Panc1 (cell line): ENCODE measurements around the gene ATXN2. TPM values are rescaled to one million over a fixed set of nuclear protein-coding genes. Genes with fewer than 3 reads are reported as not detected.

Source experiments
- ATAC-seq: fragments of 200-7000 bp; cut with Tn5 transposase; 2 replicates; pipeline ENCODE4 v1.9.1; 2020; ENCODE audit warnings: mild to moderate bottlenecking, moderate library complexity
- BruUV-seq: library from RNA; stranded (reverse); fragments of 400-500 nt; replicated peaks from 2 replicates; lab custom pipeline; 2021; lab: Mats Ljungman, UMichigan
- CTCF ChIA-PET: fragments of 300-600 bp; sonication (Branson Sonifier 250); formaldehyde crosslinking; loops from one replicate; lab custom pipeline; 2022; ENCODE audit warnings: antibody characterized with exemption; lab: Charles Lee
- POLR2A ChIA-PET: fragments of 300-600 bp; sonication (Branson Sonifier 250); formaldehyde crosslinking; loops from one replicate; lab custom pipeline; 2022; ENCODE audit warnings: antibody characterized with exemption; lab: Charles Lee
- DNase-seq: peaks from one replicate; pipeline ENCODE4 v3.0.0-alpha.2; 2010; ENCODE audit warnings: low read depth, low spot score
- H3K27ac ChIP-seq: 2 replicates; pipeline ENCODE4 v1.5.1; 2011; ENCODE audit warnings: mild to moderate bottlenecking, low read length, inconsistent platforms
- H3K27me3 ChIP-seq: fragments of 200-500 bp; sonication (Bioruptor generic); 2 replicates; pipeline ENCODE4 v1.6.0; 2014; ENCODE audit warnings: low read length, inconsistent platforms; ENCODE audit not compliant: control insufficient read depth, insufficient read depth
- H3K36me3 ChIP-seq: fragments of 200-500 bp; sonication (Bioruptor generic); 2 replicates; pipeline ENCODE4 v1.5.1; 2014; ENCODE audit warnings: inconsistent platforms, mild to moderate bottlenecking, low read length, moderate library complexity; ENCODE audit not compliant: control insufficient read depth, insufficient read depth
- H3K4me1 ChIP-seq: 2 replicates; pipeline ENCODE4 v1.5.1; 2011; ENCODE audit warnings: inconsistent platforms, mild to moderate bottlenecking, low read length, moderate library complexity; ENCODE audit not compliant: control insufficient read depth, insufficient read depth
- H3K4me3 ChIP-seq, 2 experiments: 2 replicates each; pipeline ENCODE4 v1.5.1; 2011 to 2012; ENCODE audit warnings: low read depth in 2 of 2, low read length in 2 of 2, mild to moderate bottlenecking in 2 of 2, inconsistent platforms in 1 of 2, moderate library complexity in 1 of 2
- H3K9me3 ChIP-seq: fragments of 200-500 bp; sonication (Bioruptor generic); 2 replicates; pipeline ENCODE4 v1.5.1; 2014; ENCODE audit warnings: low read depth, mild to moderate bottlenecking, inconsistent platforms, low read length, moderate library complexity; ENCODE audit not compliant: control insufficient read depth, insufficient read depth
- POLR2AphosphoS5 ChIP-seq: IDR thresholded peaks from 2 replicates; pipeline ENCODE4 v1.6.1; 2012; ENCODE audit warnings: mild to moderate bottlenecking, low read depth, low read length, moderate library complexity
- SIN3A ChIP-seq: IDR thresholded peaks from 2 replicates; pipeline ENCODE4 v1.6.1; 2012; ENCODE audit warnings: low read depth, mild to moderate bottlenecking, low read length, moderate library complexity, borderline replicate concordance; ENCODE audit not compliant: insufficient read depth
- TCF7L2 ChIP-seq: IDR thresholded peaks from 2 replicates; pipeline ENCODE4 v1.6.1; 2011; ENCODE audit warnings: mild to moderate bottlenecking, low read depth, low read length, inconsistent platforms
- in situ Hi-C: cut with HindIII; loops from 2 replicates; pipeline ENCODE4 v1.10.0; 2016; ENCODE audit warnings: low sequenced_read_pairs, low pct_unique_long_range_greater_than_20kb
- intact Hi-C: fragments of 100-400 bp; cut with micrococcal nuclease; formaldehyde crosslinking; loops from one replicate; pipeline ENCODE4 v1.10.0; 2022; ENCODE audit not compliant: unreplicated experiment
- total RNA-seq: library from RNA; stranded (reverse); gene quantifications from one replicate; pipeline ENCODE4 v1.2.1, GENCODE V29; 2021; ENCODE audit not compliant: unreplicated experiment
- TF ChIP-seq, protein P1 (sequence below): fragments of 450-650 bp; IDR thresholded peaks from 2 replicates; pipeline ENCODE4 v1.5.1; 2017; ENCODE audit warnings: mild to moderate bottlenecking
- TF ChIP-seq, protein P2 (sequence below), 2 experiments: IDR thresholded peaks; 2 replicates each; pipeline ENCODE4 v1.6.1; 2011 to 2012; ENCODE audit warnings: low read depth in 2 of 2, control low read depth in 1 of 2, low read length in 1 of 2, mild to moderate bottlenecking in 1 of 2, moderate library complexity in 1 of 2; ENCODE audit not compliant: insufficient read depth in 1 of 2

Gene ATXN2
- total RNA-seq, 1 experiment from 2014 or later, result 77.6 TPM

DNA sequence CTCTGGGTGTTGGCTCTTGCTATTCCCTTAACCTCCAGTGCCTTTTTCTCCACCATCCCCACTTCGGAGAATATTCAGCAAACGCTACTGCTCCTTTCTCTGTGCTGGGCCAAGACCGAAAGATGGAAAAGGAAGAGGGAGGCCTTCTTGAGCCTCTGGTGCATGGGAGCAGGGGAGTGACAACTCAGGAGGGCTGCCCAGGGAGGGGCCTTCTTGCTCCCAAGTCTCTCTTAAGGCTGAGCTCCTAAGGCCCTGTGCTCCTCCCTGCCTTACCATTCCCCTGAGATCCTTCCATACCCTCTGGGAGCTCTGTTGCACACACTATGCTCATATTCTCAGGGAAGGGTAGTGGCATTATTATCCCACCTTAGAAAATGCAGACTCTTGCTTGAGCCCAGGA lies 158.5 kb downstream of the ATXN2 start:
- Histone ChIP-seq H3K4me3 (no peak overlapping the region), H3K27me3 (no peaks in the 10 kb centered on the region), H3K36me3 (no peaks in the 10 kb centered on the region), H3K27ac (peak overlapping the region; percentile 49; the same call in 1 of the 2 replicates), H3K9me3 (no peaks in the 10 kb centered on the region), H3K4me1 (peaks cover 69% of the 10 kb centered on the region)
- POLR2A ChIA-PET, result no interaction called here
- no peak for DNase-seq
- no peak for ATAC-seq
- BruUV-seq, result no TSS peak
- TF ChIP-seq SIN3A (no peak), POLR2AphosphoS5 (no peak), TCF7L2 (no peak)
- TF ChIP-seq, protein P1, sequence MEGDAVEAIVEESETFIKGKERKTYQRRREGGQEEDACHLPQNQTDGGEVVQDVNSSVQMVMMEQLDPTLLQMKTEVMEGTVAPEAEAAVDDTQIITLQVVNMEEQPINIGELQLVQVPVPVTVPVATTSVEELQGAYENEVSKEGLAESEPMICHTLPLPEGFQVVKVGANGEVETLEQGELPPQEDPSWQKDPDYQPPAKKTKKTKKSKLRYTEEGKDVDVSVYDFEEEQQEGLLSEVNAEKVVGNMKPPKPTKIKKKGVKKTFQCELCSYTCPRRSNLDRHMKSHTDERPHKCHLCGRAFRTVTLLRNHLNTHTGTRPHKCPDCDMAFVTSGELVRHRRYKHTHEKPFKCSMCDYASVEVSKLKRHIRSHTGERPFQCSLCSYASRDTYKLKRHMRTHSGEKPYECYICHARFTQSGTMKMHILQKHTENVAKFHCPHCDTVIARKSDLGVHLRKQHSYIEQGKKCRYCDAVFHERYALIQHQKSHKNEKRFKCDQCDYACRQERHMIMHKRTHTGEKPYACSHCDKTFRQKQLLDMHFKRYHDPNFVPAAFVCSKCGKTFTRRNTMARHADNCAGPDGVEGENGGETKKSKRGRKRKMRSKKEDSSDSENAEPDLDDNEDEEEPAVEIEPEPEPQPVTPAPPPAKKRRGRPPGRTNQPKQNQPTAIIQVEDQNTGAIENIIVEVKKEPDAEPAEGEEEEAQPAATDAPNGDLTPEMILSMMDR, result no peak
- TF ChIP-seq, protein P2, sequence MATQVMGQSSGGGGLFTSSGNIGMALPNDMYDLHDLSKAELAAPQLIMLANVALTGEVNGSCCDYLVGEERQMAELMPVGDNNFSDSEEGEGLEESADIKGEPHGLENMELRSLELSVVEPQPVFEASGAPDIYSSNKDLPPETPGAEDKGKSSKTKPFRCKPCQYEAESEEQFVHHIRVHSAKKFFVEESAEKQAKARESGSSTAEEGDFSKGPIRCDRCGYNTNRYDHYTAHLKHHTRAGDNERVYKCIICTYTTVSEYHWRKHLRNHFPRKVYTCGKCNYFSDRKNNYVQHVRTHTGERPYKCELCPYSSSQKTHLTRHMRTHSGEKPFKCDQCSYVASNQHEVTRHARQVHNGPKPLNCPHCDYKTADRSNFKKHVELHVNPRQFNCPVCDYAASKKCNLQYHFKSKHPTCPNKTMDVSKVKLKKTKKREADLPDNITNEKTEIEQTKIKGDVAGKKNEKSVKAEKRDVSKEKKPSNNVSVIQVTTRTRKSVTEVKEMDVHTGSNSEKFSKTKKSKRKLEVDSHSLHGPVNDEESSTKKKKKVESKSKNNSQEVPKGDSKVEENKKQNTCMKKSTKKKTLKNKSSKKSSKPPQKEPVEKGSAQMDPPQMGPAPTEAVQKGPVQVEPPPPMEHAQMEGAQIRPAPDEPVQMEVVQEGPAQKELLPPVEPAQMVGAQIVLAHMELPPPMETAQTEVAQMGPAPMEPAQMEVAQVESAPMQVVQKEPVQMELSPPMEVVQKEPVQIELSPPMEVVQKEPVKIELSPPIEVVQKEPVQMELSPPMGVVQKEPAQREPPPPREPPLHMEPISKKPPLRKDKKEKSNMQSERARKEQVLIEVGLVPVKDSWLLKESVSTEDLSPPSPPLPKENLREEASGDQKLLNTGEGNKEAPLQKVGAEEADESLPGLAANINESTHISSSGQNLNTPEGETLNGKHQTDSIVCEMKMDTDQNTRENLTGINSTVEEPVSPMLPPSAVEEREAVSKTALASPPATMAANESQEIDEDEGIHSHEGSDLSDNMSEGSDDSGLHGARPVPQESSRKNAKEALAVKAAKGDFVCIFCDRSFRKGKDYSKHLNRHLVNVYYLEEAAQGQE (IDR thresholded peaks at IDR 0.05; ENCODE audit: insufficient read depth in 1 of 2, low read depth in 2 of 2, low read length in 1 of 2), result no peak
- intact Hi-C loops, result no loop called here
- in situ Hi-C loops, result no loop called here
- CTCF ChIA-PET, result interaction anchor here (0.6 kb wide), 1 partner anchor 241 kb away, joined by 3 read pairs; no protein-coding TSS in a partner anchor

DNA sequence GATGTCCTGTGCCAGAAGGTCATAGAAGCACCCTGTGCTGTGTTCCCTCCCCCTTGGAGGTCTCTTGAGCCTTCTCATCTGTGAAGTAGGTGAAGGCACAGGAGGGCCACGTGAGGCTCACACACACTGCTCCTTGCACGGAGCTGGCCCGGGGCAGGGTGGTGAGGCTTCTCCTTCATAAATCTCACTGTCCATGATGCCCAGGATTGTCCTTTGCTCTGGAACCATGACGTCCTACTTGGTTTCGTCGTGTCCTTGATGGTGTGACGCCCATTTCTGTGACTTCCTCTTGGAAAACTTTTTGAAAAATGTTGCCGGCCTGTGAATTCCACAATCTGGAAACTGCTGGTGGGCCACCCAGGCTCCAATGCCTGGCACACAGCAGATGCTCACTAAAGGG lies 159.0 kb downstream of the ATXN2 start:
- H3K36me3 ChIP-seq, result no peaks in the 10 kb centered on the region
- BruUV-seq, result no TSS peak
- no peaks in the 10 kb centered on the region for H3K9me3 ChIP-seq
- intact Hi-C loops (no loop called here), in situ Hi-C loops (no loop called here)
- no peaks in the 10 kb centered on the region for H3K27me3 ChIP-seq
- TF ChIP-seq, protein P1, result no peak
- peak overlapping the region; percentile 49; the same call in 1 of the 2 replicates for H3K27ac ChIP-seq
- DNase-seq (no peak), ATAC-seq (no peak)
- ChIA-PET POLR2A (no interaction called here), CTCF (no interaction called here)
- H3K4me3 ChIP-seq, result no peak overlapping the region
- H3K4me1 ChIP-seq, result peaks cover 69% of the 10 kb centered on the region
